CD14-positive monocyte (primary cell): ENCODE measurements around the gene CBX1. TPM values are rescaled to one million over a fixed set of nuclear protein-coding genes. Genes with fewer than 3 reads are reported as not detected.

Source experiments
- DNase-seq, 3 donors: peaks; one replicate each; pipeline ENCODE4 v3.0.0-alpha.2; 2011 to 2022
- H2AFZ ChIP-seq: 2 replicates; pipeline ENCODE4 v1.6.0; 2012; ENCODE audit warnings: mild to moderate bottlenecking, low read depth, low read length, inconsistent platforms; ENCODE audit not compliant: insufficient read depth, poor library complexity, severe bottlenecking
- H3K27ac ChIP-seq, 2 donors: 1 replicate in 1 of 2; 2 replicates in 1 of 2; pipeline ENCODE4 v1.5.1; 2012 to 2013; ENCODE audit warnings: low read length in 2 of 2, control low read depth in 1 of 2, inconsistent platforms in 1 of 2, low read depth in 1 of 2, mild to moderate bottlenecking in 1 of 2
- H3K27me3 ChIP-seq, 2 donors: one replicate each; pipeline versions ENCODE4 v1.6.0 to v1.6.1; 2011 to 2013; ENCODE audit warnings: low read length in 2 of 2; ENCODE audit not compliant: control insufficient read depth in 2 of 2, insufficient read depth in 2 of 2
- H3K36me3 ChIP-seq, 2 donors: replicated peaks in 1 of 2; 1 replicate in 1 of 2; 2 replicates in 1 of 2; pipeline versions ENCODE4 v1.5.1 to v1.6.1; 2012 to 2013; ENCODE audit warnings: low read length in 2 of 2, control low read depth in 1 of 2, inconsistent platforms in 1 of 2, mild to moderate bottlenecking in 1 of 2; ENCODE audit not compliant: insufficient read depth in 2 of 2, control insufficient read depth in 1 of 2
- H3K4me1 ChIP-seq, 2 donors: 1 replicate in 1 of 2; 2 replicates in 1 of 2; pipeline versions ENCODE4 v1.5.1 to v1.6.1; 2012 to 2013; ENCODE audit warnings: low read length in 2 of 2, control low read depth in 1 of 2, inconsistent platforms in 1 of 2, mild to moderate bottlenecking in 1 of 2, moderate library complexity in 1 of 2; ENCODE audit not compliant: insufficient read depth in 2 of 2, control insufficient read depth in 1 of 2
- H3K4me2 ChIP-seq: replicated peaks from 2 replicates; pipeline ENCODE3; 2012; ENCODE audit warnings: low read length, moderate library complexity, mild to moderate bottlenecking; ENCODE audit not compliant: poor library complexity, severe bottlenecking; ENCODE audit errors: extremely low read depth
- H3K4me3 ChIP-seq, 3 experiments: fragments of 200-600 bp in 1 of 3; sonication (generic) in 1 of 3; replicated peaks in 1 of 3; 1 replicate in 2 of 3; 2 replicates in 1 of 3; pipeline ENCODE4 v1.5.1; 2011 to 2013; ENCODE audit warnings: low read length in 3 of 3, mild to moderate bottlenecking in 3 of 3, control low read depth in 2 of 3, low read depth in 2 of 3, inconsistent platforms in 1 of 3, moderate library complexity in 1 of 3
- H3K79me2 ChIP-seq: 2 replicates; pipeline ENCODE4 v1.6.0; 2012; ENCODE audit warnings: mild to moderate bottlenecking, control low read depth, inconsistent platforms, low read length, moderate library complexity; ENCODE audit not compliant: insufficient read depth
- H3K9ac ChIP-seq: 2 replicates; pipeline ENCODE4 v1.6.0; 2017; ENCODE audit warnings: low read length, mild to moderate bottlenecking; ENCODE audit not compliant: insufficient read depth, poor library complexity, severe bottlenecking
- H3K9me3 ChIP-seq, 2 donors: replicated peaks in 1 of 2; 1 replicate in 1 of 2; 2 replicates in 1 of 2; pipeline versions ENCODE4 v1.5.1 to v1.6.1; 2012 to 2013; ENCODE audit warnings: low read length in 2 of 2, control low read depth in 1 of 2; ENCODE audit not compliant: control insufficient read depth in 1 of 2, insufficient read depth in 1 of 2
- H4K20me1 ChIP-seq: 2 replicates; pipeline ENCODE4 v1.6.0; 2012; ENCODE audit warnings: mild to moderate bottlenecking, low read length, control low read depth, moderate library complexity; ENCODE audit not compliant: insufficient read depth
- H3K27ac Mint-ChIP-seq, 7 donors: one replicate each; pipeline ENCODE4 v1.8.0; 2020; ENCODE audit warnings: mild to moderate bottlenecking in 7 of 7, mixed read lengths in 7 of 7, moderate library complexity in 6 of 7, inconsistent platforms in 2 of 7
- H3K27me3 Mint-ChIP-seq, 3 donors: one replicate each; pipeline ENCODE4 v1.8.0; 2021 to 2022; ENCODE audit warnings: low read depth in 3 of 3, mild to moderate bottlenecking in 3 of 3, mixed read lengths in 3 of 3, moderate library complexity in 3 of 3, inconsistent platforms in 1 of 3
- H3K36me3 Mint-ChIP-seq, 2 donors: one replicate each; pipeline ENCODE4 v1.8.0; 2020; ENCODE audit warnings: mixed read lengths in 2 of 2, inconsistent platforms in 1 of 2, mild to moderate bottlenecking in 1 of 2
- H3K4me1 Mint-ChIP-seq: one replicate; pipeline ENCODE4 v1.8.0; 2020; ENCODE audit warnings: mild to moderate bottlenecking, mixed read lengths
- H3K4me3 Mint-ChIP-seq, 2 donors: one replicate each; pipeline ENCODE4 v1.8.0; 2020; ENCODE audit warnings: mild to moderate bottlenecking in 2 of 2, mixed read lengths in 2 of 2, moderate library complexity in 1 of 2
- H3K9me3 Mint-ChIP-seq, 7 donors: one replicate each; pipeline ENCODE4 v1.8.0; 2020 to 2022; ENCODE audit warnings: mixed read lengths in 7 of 7, mild to moderate bottlenecking in 6 of 7, moderate library complexity in 6 of 7, inconsistent platforms in 2 of 7
- WGBS: methylation state at CpG from one replicate; pipeline ENCODE4 v1.1.5; 2013; ENCODE audit warnings: missing lambda C conversion rate; ENCODE audit not compliant: insufficient coverage; 5-methylcytosine and 5-hydroxymethylcytosine counted together
- intact Hi-C, 2 donors: fragments of 100-400 bp; cut with micrococcal nuclease; formaldehyde crosslinking; loops; one replicate each; pipeline versions ENCODE4 v1.15.0 to v1.15.1; 2023
- polyA plus RNA-seq, 3 donors: library from polyadenylated mRNA; depleted of rRNA in 1 of 3; unstranded in 2 of 3; stranded (reverse) in 1 of 3; fragments of 300-500 nt in 2 of 3; fragments of >200 nt in 1 of 3; fragmentation: Illumina TruSeq in 2 of 3; gene quantifications; 1 replicate in 2 of 3; 2 replicates in 1 of 3; pipeline ENCODE4 v1.2.3, GENCODE V29; 2012 to 2021
- TF ChIP-seq, protein P1 (sequence below): fragments of 200-600 bp; IDR thresholded peaks from one replicate; pipeline ENCODE4 v1.8.0; 2022; ENCODE audit warnings: antibody characterized with exemption, mild to moderate bottlenecking

CBX1 gene
- polyA plus RNA-seq, 3 donors = 12.5 to 18.2 (median 17.2) TPM

GRCh38 chr17:48059125-48059668 lies 42.1 kb downstream of the CBX1 start:
- Histone ChIP-seq H3K4me2 (no peak overlapping the region), H3K9me3 (no peaks in the 10 kb centered on the region)
- peak overlapping the region in 6 of 7 donors; percentile 34 to 83 (median 68) for H3K27ac Mint-ChIP-seq

GRCh38 chr17:48058393-48059124 lies 42.7 kb downstream of the CBX1 start:
- H3K9ac ChIP-seq = no peak overlapping the region
- H2AFZ ChIP-seq = no peak overlapping the region
- H3K27me3 Mint-ChIP-seq = no peaks in the 10 kb centered on the region
- no peak overlapping the region for H3K4me3 Mint-ChIP-seq
- peaks cover 74 to 95% of the 10 kb centered on the region in 2 donors for H3K36me3 ChIP-seq
- H3K36me3 Mint-ChIP-seq = peaks cover 77 to 84% of the 10 kb centered on the region in 2 donors
- intact Hi-C loops = no loop called here
- TF ChIP-seq, protein P1, sequence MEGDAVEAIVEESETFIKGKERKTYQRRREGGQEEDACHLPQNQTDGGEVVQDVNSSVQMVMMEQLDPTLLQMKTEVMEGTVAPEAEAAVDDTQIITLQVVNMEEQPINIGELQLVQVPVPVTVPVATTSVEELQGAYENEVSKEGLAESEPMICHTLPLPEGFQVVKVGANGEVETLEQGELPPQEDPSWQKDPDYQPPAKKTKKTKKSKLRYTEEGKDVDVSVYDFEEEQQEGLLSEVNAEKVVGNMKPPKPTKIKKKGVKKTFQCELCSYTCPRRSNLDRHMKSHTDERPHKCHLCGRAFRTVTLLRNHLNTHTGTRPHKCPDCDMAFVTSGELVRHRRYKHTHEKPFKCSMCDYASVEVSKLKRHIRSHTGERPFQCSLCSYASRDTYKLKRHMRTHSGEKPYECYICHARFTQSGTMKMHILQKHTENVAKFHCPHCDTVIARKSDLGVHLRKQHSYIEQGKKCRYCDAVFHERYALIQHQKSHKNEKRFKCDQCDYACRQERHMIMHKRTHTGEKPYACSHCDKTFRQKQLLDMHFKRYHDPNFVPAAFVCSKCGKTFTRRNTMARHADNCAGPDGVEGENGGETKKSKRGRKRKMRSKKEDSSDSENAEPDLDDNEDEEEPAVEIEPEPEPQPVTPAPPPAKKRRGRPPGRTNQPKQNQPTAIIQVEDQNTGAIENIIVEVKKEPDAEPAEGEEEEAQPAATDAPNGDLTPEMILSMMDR = no peak
- H3K79me2 ChIP-seq = peaks cover 47% of the 10 kb centered on the region
- no peaks in the 10 kb centered on the region for H3K27me3 ChIP-seq
- H4K20me1 ChIP-seq = peaks cover 87% of the 10 kb centered on the region
- H3K4me1 ChIP-seq = peaks cover 14 to 37% of the 10 kb centered on the region in 2 donors
- no peak overlapping the region for H3K4me2 ChIP-seq
- DNase-seq = no peak
- peak overlapping the region; percentile 2 to 79 (median 53) for H3K27ac Mint-ChIP-seq
- H3K9me3 ChIP-seq = no peaks in the 10 kb centered on the region
- WGBS = 83% methylated on average over 6 of the region's 11 CpGs
- peak overlapping the region in 1 of 2 donors; percentile 42 for H3K27ac ChIP-seq
- peaks cover 34% of the 10 kb centered on the region for H3K4me1 Mint-ChIP-seq
- no peak overlapping the region for H3K4me3 ChIP-seq
- H3K9me3 Mint-ChIP-seq = no peaks in the 10 kb centered on the region

More at GRCh38 chr17:48059125-48059668, 42.1 kb downstream of the CBX1 start:
- peaks cover 75 to 85% of the 10 kb centered on the region in 2 donors for H3K36me3 Mint-ChIP-seq
- Histone ChIP-seq H3K79me2 (peaks cover 41% of the 10 kb centered on the region), H3K4me1 (peaks cover 14 to 31% of the 10 kb centered on the region in 2 donors), H3K27ac (peak overlapping the region in 1 of 2 donors; percentile 42), H3K4me3 (no peak overlapping the region), H3K9ac (no peak overlapping the region), H3K36me3 (peaks cover 74 to 95% of the 10 kb centered on the region in 2 donors), H4K20me1 (peaks cover 81% of the 10 kb centered on the region), H2AFZ (no peak overlapping the region), H3K27me3 (no peaks in the 10 kb centered on the region)
- no peaks in the 10 kb centered on the region for H3K27me3 Mint-ChIP-seq
- intact Hi-C loops = no loop called here
- WGBS = 97% methylated on average over 22 of the region's 32 CpGs
- no peak overlapping the region for H3K4me3 Mint-ChIP-seq
- TF ChIP-seq, protein P1 = no peak
- no peak for DNase-seq
- H3K4me1 Mint-ChIP-seq = peaks cover 33% of the 10 kb centered on the region
- no peaks in the 10 kb centered on the region for H3K9me3 Mint-ChIP-seq
